Panc1 (cell line): ENCODE data around the gene KLHDC1.

Experiments
- CTCF ChIP-seq: fragments of 450-650 bp; IDR thresholded peaks from 2 replicates; pipeline ENCODE4 v1.5.1; 2017; ENCODE audit warnings: mild to moderate bottlenecking
- POLR2AphosphoS5 ChIP-seq: IDR thresholded peaks from 2 replicates; pipeline ENCODE4 v1.6.1; 2012; ENCODE audit warnings: mild to moderate bottlenecking, low read depth, low read length, moderate library complexity
- REST ChIP-seq, 2 experiments: IDR thresholded peaks; 2 replicates each; pipeline ENCODE4 v1.6.1; 2011 to 2012; ENCODE audit warnings: low read depth in 2 of 2, control low read depth in 1 of 2, low read length in 1 of 2, mild to moderate bottlenecking in 1 of 2, moderate library complexity in 1 of 2; ENCODE audit not compliant: insufficient read depth in 1 of 2
- SIN3A ChIP-seq: IDR thresholded peaks from 2 replicates; pipeline ENCODE4 v1.6.1; 2012; ENCODE audit warnings: low read depth, mild to moderate bottlenecking, low read length, moderate library complexity, borderline replicate concordance; ENCODE audit not compliant: insufficient read depth

- TF ChIP-seq CTCF (no peak), POLR2AphosphoS5 (no peak), REST (IDR thresholded peaks at IDR 0.05; ENCODE audit: insufficient read depth in 1 of 2, low read depth in 2 of 2, low read length in 1 of 2) (no peak), SIN3A (no peak)
Measured at GRCh38 chr14:49745191-49745590, 52.3 kb downstream of the KLHDC1 start.
